Hair follicle dermal papilla cell (primary cell): ENCODE data around the gene SDHAF2. TPM values are rescaled to one million over a fixed set of nuclear protein-coding genes. Genes with fewer than 3 reads are reported as not detected.

Experiments
- small RNA-seq: library from RNA; depleted of rRNA; stranded (forward); fragments of <200 nt; gene quantifications from one replicate; pipeline ENCODE3, GENCODE V24; 2012
- total RNA-seq: library from RNA; depleted of rRNA; stranded (reverse); fragments of >200 nt; gene quantifications from 2 replicates; pipeline ENCODE4 v1.2.3, GENCODE V29; 2012

Gene SDHAF2
- 39.0 and 63.3 TPM in 2 replicates for total RNA-seq

DNA sequence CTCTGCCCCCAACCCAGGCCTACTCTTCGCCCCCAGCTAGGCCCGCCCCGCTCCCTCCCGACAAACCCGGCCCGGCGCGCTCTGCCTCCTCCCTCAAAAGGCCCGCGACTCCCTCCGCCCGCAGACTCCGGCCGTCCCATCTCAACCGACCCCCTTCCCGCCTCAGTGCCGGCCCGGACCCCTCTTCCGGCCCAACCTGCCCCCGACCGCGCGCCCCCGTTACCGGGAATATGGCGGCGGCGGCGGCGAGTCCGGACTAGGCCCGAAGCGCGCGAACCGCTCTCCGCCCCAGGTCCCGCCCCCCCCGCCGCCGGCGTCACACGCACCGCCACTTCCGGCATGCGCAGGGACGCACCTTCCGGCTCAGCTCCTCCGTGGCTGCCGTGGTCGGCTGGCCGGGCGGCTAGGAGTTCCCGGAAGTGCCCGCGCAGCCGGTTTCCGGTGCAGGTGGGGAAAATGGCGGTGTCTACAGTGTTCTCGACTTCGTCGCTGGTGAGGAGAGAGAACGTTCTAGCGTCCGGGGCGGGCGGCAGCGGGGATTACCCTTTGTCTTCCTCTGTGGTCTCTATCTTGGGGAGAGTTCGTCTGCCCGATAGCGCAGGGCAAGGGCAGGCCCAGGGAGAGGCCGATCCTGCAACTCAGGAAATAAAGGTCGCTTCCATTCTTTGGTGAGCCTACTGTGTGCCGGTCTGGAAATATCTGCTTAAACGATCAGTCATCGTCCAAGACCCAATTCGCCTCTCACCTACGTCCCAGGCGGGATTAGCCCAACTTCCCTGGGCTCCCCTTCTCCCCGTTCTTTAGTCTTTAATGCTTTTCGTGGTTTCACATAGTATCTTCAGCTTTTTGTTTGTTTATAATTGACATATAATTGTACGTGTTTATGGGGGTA lies at the start of gene SDHAF2, which contains the start of gene CPSF7:
SDHAF2 (plus strand) TSS at position 434 of the 892 bp plus-strand sequence; CDS start at position 457, 23 bp downstream.
CPSF7 (minus strand) TSS at position 285 of the 892 bp plus-strand sequence. CDS start 740 bp downstream, outside the sequence.

Small RNA genes lying within 50 kb of the gene (small RNA-seq; reads per million reads assigned to genes)
- gene RN7SL23P: not detected

Other genes with a start within 250 kb of the SDHAF2 start
- 0.65 and 2.9 TPM in 2 replicates for gene PGA3, start 226.6 kb upstream of the SDHAF2 start, total RNA-seq
- 0.16 and 0.61 TPM in 2 replicates for gene PGA4, start 207.8 kb upstream of the SDHAF2 start, total RNA-seq
- 0.16 and 0.61 TPM in 2 replicates for gene PGA5, start 188.9 kb upstream of the SDHAF2 start, total RNA-seq
- gene VWCE, start 134.8 kb upstream of the SDHAF2 start, total RNA-seq: 2.8 and 3.4 TPM in 2 replicates
- gene DDB1, start 97.0 kb upstream of the SDHAF2 start, total RNA-seq: 266 and 285 TPM in 2 replicates
- gene TKFC, start 96.9 kb upstream of the SDHAF2 start, total RNA-seq: 29.0 and 31.5 TPM in 2 replicates
- 51.1 and 55.0 TPM in 2 replicates for gene CYB561A3, start 68.2 kb upstream of the SDHAF2 start, total RNA-seq
- gene TMEM138, start 67.8 kb upstream of the SDHAF2 start, total RNA-seq: 29.3 and 33.8 TPM in 2 replicates
- 8.8 and 10.3 TPM in 2 replicates for gene TMEM216, start 37.5 kb upstream of the SDHAF2 start, total RNA-seq
- gene CPSF7, start 149 bp upstream of the SDHAF2 start, total RNA-seq: 33.9 and 38.1 TPM in 2 replicates
- not detected in 2 replicates for gene LRRC10B, start 78.6 kb downstream of the SDHAF2 start, total RNA-seq
- 0.61 and 0.65 TPM in 2 replicates for gene SYT7, start 151.0 kb downstream of the SDHAF2 start, total RNA-seq